H9 (cell line): ENCODE measurements around the gene ENTREP3. TPM values are rescaled to one million over a fixed set of nuclear protein-coding genes. Genes with fewer than 3 reads are reported as not detected.

Experiments used
- DNase-seq: peaks from one replicate; pipeline ENCODE4 v3.0.0-alpha.2; 2017
- H2AFZ ChIP-seq: one replicate; pipeline ENCODE4 v1.6.1; 2013; ENCODE audit warnings: mild to moderate bottlenecking, low read length, control low read depth, moderate library complexity
- H2AK5ac ChIP-seq: 2 replicates; pipeline ENCODE4 v1.6.1; 2013; ENCODE audit warnings: low read length, control low read depth, mixed read lengths; ENCODE audit not compliant: insufficient read length
- H2BK120ac ChIP-seq: one replicate; pipeline ENCODE4 v1.6.1; 2013; ENCODE audit warnings: low read depth, mild to moderate bottlenecking, low read length, control low read depth, inconsistent platforms; ENCODE audit not compliant: poor library complexity, severe bottlenecking
- H2BK12ac ChIP-seq: 2 replicates; pipeline ENCODE4 v1.6.1; 2013; ENCODE audit warnings: low read length, control low read depth, mixed read lengths, low read depth; ENCODE audit not compliant: insufficient read length
- H2BK15ac ChIP-seq: 2 replicates; pipeline ENCODE4 v1.6.1; 2013; ENCODE audit warnings: low read depth, low read length, control low read depth
- H2BK20ac ChIP-seq: one replicate; pipeline ENCODE4 v1.6.1; 2013; ENCODE audit warnings: low read depth, mild to moderate bottlenecking, low read length, control low read depth, inconsistent platforms; ENCODE audit not compliant: poor library complexity, severe bottlenecking
- H2BK5ac ChIP-seq: 2 replicates; pipeline ENCODE4 v1.6.1; 2013; ENCODE audit warnings: low read length, control low read depth, mixed read lengths; ENCODE audit not compliant: insufficient read length
- H3K14ac ChIP-seq: 2 replicates; pipeline ENCODE4 v1.6.1; 2013; ENCODE audit warnings: low read length, control low read depth; ENCODE audit not compliant: insufficient read depth
- H3K18ac ChIP-seq: 2 replicates; pipeline ENCODE4 v1.6.1; 2013; ENCODE audit warnings: low read depth, mild to moderate bottlenecking, mixed read lengths, low read length, control low read depth; ENCODE audit not compliant: insufficient read length
- H3K23ac ChIP-seq: 2 replicates; pipeline ENCODE4 v1.6.1; 2013; ENCODE audit warnings: low read length, control low read depth, mixed read lengths, low read depth; ENCODE audit not compliant: insufficient read length
- H3K23me2 ChIP-seq: 2 replicates; pipeline ENCODE4 v1.6.1; 2013; ENCODE audit warnings: low read depth, mild to moderate bottlenecking, mixed read lengths, low read length, control low read depth; ENCODE audit not compliant: insufficient read length, poor library complexity, severe bottlenecking
- H3K27ac ChIP-seq: 2 replicates; pipeline ENCODE4 v1.5.1; 2013; ENCODE audit warnings: low read length, control low read depth, mixed read lengths, low read depth; ENCODE audit not compliant: insufficient read length
- H3K27me3 ChIP-seq: 2 replicates; pipeline ENCODE4 v1.6.1; 2013; ENCODE audit warnings: low read length, control low read depth, inconsistent platforms; ENCODE audit not compliant: insufficient read depth
- H3K4ac ChIP-seq: 2 replicates; pipeline ENCODE4 v1.6.1; 2013; ENCODE audit warnings: low read depth, mild to moderate bottlenecking, control low read depth, inconsistent platforms, low read length, moderate library complexity
- H3K4me1 ChIP-seq: 2 replicates; pipeline ENCODE4 v1.6.1; 2013; ENCODE audit warnings: low read length, control low read depth, inconsistent platforms; ENCODE audit not compliant: insufficient read depth
- H3K4me2 ChIP-seq: 2 replicates; pipeline ENCODE4 v1.6.1; 2013; ENCODE audit warnings: low read length, control low read depth, mixed read lengths; ENCODE audit not compliant: insufficient read length, insufficient read depth
- H3K56ac ChIP-seq: 2 replicates; pipeline ENCODE4 v1.6.1; 2013; ENCODE audit warnings: low read depth, mild to moderate bottlenecking, mixed read lengths, low read length, control low read depth; ENCODE audit not compliant: insufficient read length
- H3K79me1 ChIP-seq: 2 replicates; pipeline ENCODE4 v1.6.1; 2013; ENCODE audit warnings: low read depth, mild to moderate bottlenecking, moderate library complexity, low read length, control low read depth, inconsistent platforms; ENCODE audit not compliant: insufficient read depth, poor library complexity, severe bottlenecking
- H3K79me2 ChIP-seq: 2 replicates; pipeline ENCODE4 v1.6.1; 2013; ENCODE audit warnings: low read length, control low read depth, inconsistent platforms; ENCODE audit not compliant: insufficient read depth
- H3K9ac ChIP-seq: 2 replicates; pipeline ENCODE4 v1.6.1; 2013; ENCODE audit warnings: low read length, control low read depth, mixed read lengths; ENCODE audit not compliant: insufficient read length; ENCODE audit errors: extremely low read depth
- H3K9me3 ChIP-seq: one replicate; pipeline ENCODE4 v1.6.1; 2013; ENCODE audit warnings: low read depth, low read length, inconsistent platforms; ENCODE audit not compliant: control insufficient read depth
- H3T11ph ChIP-seq: one replicate; pipeline ENCODE4 v1.6.1; 2013; ENCODE audit warnings: mild to moderate bottlenecking, low read length, control low read depth, inconsistent platforms
- H4K20me1 ChIP-seq: one replicate; pipeline ENCODE4 v1.6.1; 2013; ENCODE audit not compliant: control insufficient read depth, insufficient read length, insufficient read depth
- H4K5ac ChIP-seq: 2 replicates; pipeline ENCODE4 v1.6.1; 2013; ENCODE audit warnings: low read depth, mild to moderate bottlenecking, mixed read lengths, low read length, control low read depth; ENCODE audit not compliant: insufficient read length
- H4K8ac ChIP-seq: replicated peaks from 2 replicates; pipeline ENCODE4 v1.6.1; 2013; ENCODE audit warnings: low read length, control low read depth, mixed read lengths, low read depth; ENCODE audit not compliant: insufficient read length
- H4K91ac ChIP-seq: 2 replicates; pipeline ENCODE4 v1.6.1; 2013; ENCODE audit warnings: low read depth, mild to moderate bottlenecking, moderate library complexity, mixed read lengths, low read length, control low read depth; ENCODE audit not compliant: insufficient read length
- H3K27ac Mint-ChIP-seq, 3 experiments: 2 replicates in 2 of 3; 3 replicates in 1 of 3; pipeline ENCODE4 v1.8.0; 2020 to 2021; ENCODE audit warnings: mixed read lengths in 3 of 3, mild to moderate bottlenecking in 1 of 3, moderate library complexity in 1 of 3
- H3K27me3 Mint-ChIP-seq: 2 replicates; pipeline ENCODE4 v1.8.0; 2021; ENCODE audit warnings: low read depth, mild to moderate bottlenecking, moderate library complexity, mixed read lengths
- H3K36me3 Mint-ChIP-seq, 3 experiments: 2 replicates in 2 of 3; 3 replicates in 1 of 3; pipeline ENCODE4 v1.8.0; 2020 to 2021; ENCODE audit warnings: low read depth in 3 of 3, mixed read lengths in 3 of 3; ENCODE audit not compliant: insufficient read depth in 1 of 3
- H3K4me1 Mint-ChIP-seq, 2 experiments: 2 replicates each; pipeline ENCODE4 v1.8.0; 2020; ENCODE audit warnings: mixed read lengths in 2 of 2
- H3K4me3 Mint-ChIP-seq, 2 experiments: 2 replicates in 1 of 2; 3 replicates in 1 of 2; pipeline ENCODE4 v1.8.0; 2020 to 2021; ENCODE audit warnings: mild to moderate bottlenecking in 2 of 2, mixed read lengths in 2 of 2, moderate library complexity in 1 of 2
- H3K9me3 Mint-ChIP-seq, 2 experiments: 2 replicates in 1 of 2; 3 replicates in 1 of 2; pipeline ENCODE4 v1.8.0; 2020; ENCODE audit warnings: mild to moderate bottlenecking in 2 of 2, mixed read lengths in 2 of 2, moderate library complexity in 1 of 2
- CTCF ChIP-seq: fragments of 200-600 bp; sonication (generic); conservative IDR thresholded peaks from 3 replicates; pipeline ENCODE4 v1.8.0; 2021; ENCODE audit warnings: antibody characterized with exemption, mild to moderate bottlenecking
- WGBS: extraction: QIAGEN DNeasy Blood & Tissue Kit; methylation state at CpG from one replicate; pipeline ENCODE4 v1.1.7; 2013; ENCODE audit warnings: missing lambda C conversion rate, low lambda C conversion rate, mixed read lengths; ENCODE audit not compliant: insufficient read length; ENCODE audit errors: extremely low coverage; 5-methylcytosine and 5-hydroxymethylcytosine counted together
- total RNA-seq: library from RNA; stranded (reverse); gene quantifications from 2 replicates; pipeline ENCODE4 v1.2.1, GENCODE V29; 2021

Gene ENTREP3
- total RNA-seq, 1 experiment from 2014 or later: 41.0 TPM

GRCh38 chr1:155242805-155243358 lies 12.4 kb downstream of the ENTREP3 start:
- H3K27ac ChIP-seq: no peak overlapping the region
- H2BK12ac ChIP-seq: no peak overlapping the region
- H4K91ac ChIP-seq: no peak overlapping the region
- peak overlapping the region; percentile 56 for H3K9ac ChIP-seq
- no peak overlapping the region for H2BK15ac ChIP-seq
- H3K4me2 ChIP-seq: peak overlapping the region; percentile 60
- no peak overlapping the region for H3K18ac ChIP-seq
- H2AK5ac ChIP-seq: no peak overlapping the region
- no peak for TF ChIP-seq CTCF
- H4K5ac ChIP-seq: no peak overlapping the region
- no peak overlapping the region for H3K56ac ChIP-seq
- H3K23me2 ChIP-seq: peaks cover 9% of the 10 kb centered on the region
- no peak overlapping the region for H3K23ac ChIP-seq
- no peak overlapping the region for H3T11ph ChIP-seq
- H3K14ac ChIP-seq: no peak overlapping the region
- H3K27me3 ChIP-seq: no peaks in the 10 kb centered on the region; the same call in 1 of the 2 replicates
- no peak overlapping the region for H2BK20ac ChIP-seq
- Mint-ChIP-seq H3K36me3 (peaks cover 4 to 24% (median 24%) of the 10 kb centered on the region in 3 experiments), H3K4me3 (peak overlapping the region; percentile 81 to 84; a peak in 4 of 5 replicates), H3K9me3 (peaks cover 0 to 3% of the 10 kb centered on the region in 2 experiments; a peak in 1 of 5 replicates), H3K27me3 (peaks cover 39% of the 10 kb centered on the region), H3K27ac (no peak overlapping the region), H3K4me1 (peaks cover 28 to 34% of the 10 kb centered on the region in 2 experiments)
- no peak overlapping the region for H2BK120ac ChIP-seq
- H3K79me1 ChIP-seq: no peaks in the 10 kb centered on the region
- no CpG with 5 or more reads among the region's 3 CpGs for WGBS
- no peaks in the 10 kb centered on the region for H3K79me2 ChIP-seq
- no peak overlapping the region for H3K4ac ChIP-seq
- H2AFZ ChIP-seq: no peak overlapping the region
- no peak overlapping the region for H2BK5ac ChIP-seq
- H4K20me1 ChIP-seq: no peaks in the 10 kb centered on the region
- H3K9me3 ChIP-seq: no peaks in the 10 kb centered on the region
- no peak overlapping the region for H4K8ac ChIP-seq
- no peak for DNase-seq
- no peaks in the 10 kb centered on the region for H3K4me1 ChIP-seq
